Loucy (cell line): Measurements from ENCODE around the gene POU3F1.

ENCODE experiments used
- CTCF ChIP-seq: fragments of 200-600 bp; sonication (generic); conservative IDR thresholded peaks from 2 replicates; pipeline ENCODE4 v1.5.1; 2014; ENCODE audit warnings: mild to moderate bottlenecking, antibody characterized with exemption, low read length
- EZH2phosphoT487 ChIP-seq: fragments of 200-600 bp; IDR thresholded peaks from 2 replicates; pipeline ENCODE4 v1.6.1; 2018; ENCODE audit warnings: antibody characterized with exemption, mild to moderate bottlenecking, moderate library complexity, borderline replicate concordance

- no peak for TF ChIP-seq CTCF
- TF ChIP-seq EZH2phosphoT487 = no peak
Observed at GRCh38 chr1:38021969-38022368, 24.6 kb downstream of the POU3F1 start.
